GM19035 (cell line): ENCODE data around the gene CSRP1.
"Not testable (repeated sequence)": the region's sequence is repeated elsewhere in the genome, so short reads cannot be mapped to it uniquely, and the experiment has no call there.

Source experiments
- ATAC-seq: cut with Tn5 transposase; IDR thresholded peaks from one replicate; pipeline ENCODE4 v1.9.1; 2021; ENCODE audit not compliant: unreplicated experiment

The CSRP1 gene

DNA sequence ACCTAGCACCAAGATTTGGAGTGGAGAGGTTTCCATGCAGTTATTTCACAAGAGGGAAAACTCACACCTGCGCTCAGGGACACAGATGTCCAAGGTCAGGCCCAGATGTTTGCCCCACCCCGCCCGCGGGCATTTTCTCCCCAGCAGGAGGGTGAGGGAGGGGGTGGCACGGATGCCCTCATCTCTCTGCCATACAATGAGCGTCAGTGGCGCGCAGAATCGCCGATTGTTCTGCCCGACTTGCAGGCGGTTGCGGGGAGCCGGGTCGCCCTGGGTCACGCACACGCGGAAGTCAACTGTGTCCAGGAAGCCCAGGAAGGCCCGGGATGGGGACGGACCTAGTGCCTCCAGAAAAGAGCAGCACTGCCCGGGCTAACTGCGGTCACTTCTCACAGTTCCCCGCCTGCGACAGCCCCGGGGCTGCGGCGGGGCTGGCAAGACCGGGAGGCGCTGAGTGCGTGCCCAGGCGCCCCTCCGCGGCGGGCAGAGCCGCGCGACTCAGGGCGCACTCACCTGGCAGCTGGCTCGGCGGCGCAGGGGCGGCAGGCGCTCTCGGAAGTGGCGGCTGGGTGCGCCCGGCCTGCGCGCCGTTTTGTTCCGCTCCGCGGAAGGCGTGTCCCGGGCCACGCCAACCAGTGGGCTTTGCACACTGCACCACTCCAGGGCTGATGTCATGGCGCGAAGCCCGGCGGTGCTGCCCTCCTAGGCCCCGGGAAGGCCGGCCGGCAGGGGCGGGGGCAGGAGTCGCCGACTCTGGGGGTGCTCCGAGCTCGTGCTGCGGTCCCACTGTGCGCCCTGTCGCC lies at the start of gene CSRP1:
CSRP1 (minus strand) TSS at position 567 of the 803 bp plus-strand sequence. CDS start 10,820 bp downstream, outside the sequence.
- peak; percentile 87 for ATAC-seq

DNA sequence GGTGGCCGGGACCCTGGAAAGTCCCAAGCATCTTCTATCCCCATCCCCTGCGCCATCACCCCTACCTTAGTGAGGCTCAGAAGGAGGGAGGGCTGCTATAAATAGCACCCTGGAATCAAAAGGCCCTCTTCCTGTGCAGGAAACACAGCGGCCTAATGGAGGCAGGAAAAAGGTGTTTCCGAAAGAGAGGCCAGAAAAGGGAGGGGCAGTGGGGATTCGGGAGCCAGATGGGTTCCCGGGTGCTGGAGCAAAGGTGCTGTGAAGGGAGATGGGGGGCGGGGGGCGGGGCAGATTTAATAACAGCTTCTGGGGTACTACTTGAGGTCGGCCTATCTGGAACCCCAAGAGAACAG lies 48.6 kb upstream of the CSRP1 start:
- ATAC-seq, result no peak

GRCh38 chr1:201554789-201555592 lies 48.1 kb upstream of the CSRP1 start:
- ATAC-seq, result no peak

DNA sequence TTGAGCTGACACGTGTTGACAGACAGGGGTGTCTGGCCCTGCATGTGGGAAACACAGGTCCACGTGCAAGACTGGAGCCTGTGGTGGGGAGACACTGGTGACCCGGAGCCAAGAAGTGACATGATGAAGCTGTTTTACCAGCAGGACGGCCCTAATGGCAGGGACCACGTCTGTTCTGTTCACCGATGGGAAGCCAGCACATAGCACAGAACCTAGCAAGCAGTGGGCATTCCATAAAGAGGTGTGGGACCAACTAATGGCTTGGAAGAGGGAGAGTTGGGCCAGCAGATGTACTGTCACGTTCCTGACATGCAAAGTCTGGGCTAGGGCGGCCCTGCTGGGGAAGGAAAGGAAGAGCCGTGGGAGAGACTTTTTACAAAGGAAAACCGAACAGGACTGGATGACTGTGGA lies 47.3 kb upstream of the CSRP1 start:
- ATAC-seq, result no peak

GRCh38 chr1:201553496-201554189 lies 46.7 kb upstream of the CSRP1 start:
- ATAC-seq, result no peak

DNA sequence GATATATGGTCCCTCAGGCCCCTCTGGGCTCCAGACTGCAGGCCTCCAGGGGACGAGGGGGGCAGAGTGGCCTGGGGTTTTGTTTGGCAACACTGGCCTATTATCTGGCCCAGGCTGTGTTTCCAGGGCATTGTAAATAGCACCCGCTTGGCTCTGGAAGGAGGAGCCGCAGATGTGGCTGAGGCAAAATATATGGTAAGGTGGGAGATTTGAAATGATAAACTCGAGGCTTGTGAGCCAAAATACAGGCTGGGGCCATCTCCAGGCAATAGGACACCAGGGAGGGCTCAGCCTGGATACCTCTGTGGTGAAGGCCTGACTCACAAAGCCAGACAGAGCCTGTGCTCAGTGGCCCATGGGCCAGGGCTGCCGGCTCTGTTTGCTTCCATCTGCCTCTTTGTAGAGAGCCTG lies 46.0 kb upstream of the CSRP1 start:
- ATAC-seq, result no peak

GRCh38 chr1:201551877-201552731 lies 45.2 kb upstream of the CSRP1 start:
- no peak for ATAC-seq

DNA sequence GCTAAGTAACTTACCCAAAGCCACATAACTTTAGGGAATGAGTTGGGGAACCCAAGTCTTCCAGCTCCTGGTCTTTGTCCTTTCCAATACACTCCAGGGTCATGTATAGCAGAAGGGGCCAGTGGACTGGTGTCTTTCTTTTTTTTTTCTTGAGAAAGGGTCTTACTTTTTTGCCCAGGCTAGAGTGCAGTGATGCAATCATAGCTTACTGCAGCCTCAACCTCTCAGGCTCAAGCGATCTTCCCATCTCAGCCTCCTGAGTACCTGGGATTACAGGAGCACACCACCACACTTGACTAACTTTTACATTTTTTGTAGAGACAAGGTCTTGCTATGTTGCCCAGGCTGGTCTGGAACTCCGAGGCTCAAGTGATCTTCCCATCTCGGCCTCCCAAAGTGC lies 44.2 kb upstream of the CSRP1 start:
- ATAC-seq, result no peak

- not testable (repeated sequence) for ATAC-seq
Observed at GRCh38 chr1:201549522-201549921, 42.6 kb upstream of the CSRP1 start.

DNA sequence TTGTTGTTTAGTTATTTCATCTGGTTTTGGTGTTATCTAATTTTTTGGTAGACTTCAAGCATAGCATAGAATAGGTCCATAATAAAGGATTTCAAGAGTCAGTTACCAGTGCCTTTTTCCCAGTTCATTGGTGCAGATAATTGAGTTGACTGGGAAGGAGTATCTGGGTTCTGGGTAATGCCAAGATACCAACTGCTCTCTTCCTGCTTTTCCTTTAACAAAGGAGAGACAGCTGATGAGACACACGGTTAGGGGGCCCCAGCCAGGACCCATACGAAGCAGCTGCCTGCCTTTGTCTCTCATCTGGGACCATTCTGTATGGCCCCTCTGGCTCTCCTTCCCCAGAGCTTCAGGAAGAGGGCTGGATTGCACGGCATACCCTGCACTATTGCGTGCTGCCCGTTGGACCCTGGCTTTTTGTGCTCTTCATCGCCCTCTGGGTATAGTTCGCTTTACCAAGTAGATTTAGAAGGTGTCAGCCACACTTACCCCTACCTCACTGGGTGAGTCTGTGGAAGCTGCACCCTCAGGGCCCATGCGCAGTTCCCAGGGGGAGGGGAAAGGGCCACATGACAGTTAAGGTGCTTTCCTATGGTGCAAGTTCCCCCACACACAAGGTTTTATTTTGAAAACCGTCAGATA lies 39.0 kb upstream of the CSRP1 start:
- no peak for ATAC-seq

DNA sequence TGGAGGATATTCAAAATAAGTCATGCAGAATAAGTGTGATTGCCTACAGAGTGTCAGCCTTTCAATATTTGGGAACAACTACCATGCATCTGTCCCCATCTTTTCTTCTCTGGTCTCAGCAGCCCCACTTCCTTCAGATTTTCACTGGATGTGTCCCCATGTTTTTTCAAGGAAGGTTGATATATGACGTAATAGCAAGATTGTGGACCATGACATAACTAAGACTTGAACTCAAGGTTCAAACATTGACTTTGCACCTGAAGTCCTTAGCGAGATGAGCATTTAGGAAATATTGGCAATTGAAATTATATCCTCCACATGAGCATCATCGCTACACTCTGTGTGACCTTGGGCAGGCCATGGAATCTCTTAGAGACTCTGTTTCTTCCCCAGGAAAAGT lies 37.8 kb upstream of the CSRP1 start:
- ATAC-seq, result no peak

DNA sequence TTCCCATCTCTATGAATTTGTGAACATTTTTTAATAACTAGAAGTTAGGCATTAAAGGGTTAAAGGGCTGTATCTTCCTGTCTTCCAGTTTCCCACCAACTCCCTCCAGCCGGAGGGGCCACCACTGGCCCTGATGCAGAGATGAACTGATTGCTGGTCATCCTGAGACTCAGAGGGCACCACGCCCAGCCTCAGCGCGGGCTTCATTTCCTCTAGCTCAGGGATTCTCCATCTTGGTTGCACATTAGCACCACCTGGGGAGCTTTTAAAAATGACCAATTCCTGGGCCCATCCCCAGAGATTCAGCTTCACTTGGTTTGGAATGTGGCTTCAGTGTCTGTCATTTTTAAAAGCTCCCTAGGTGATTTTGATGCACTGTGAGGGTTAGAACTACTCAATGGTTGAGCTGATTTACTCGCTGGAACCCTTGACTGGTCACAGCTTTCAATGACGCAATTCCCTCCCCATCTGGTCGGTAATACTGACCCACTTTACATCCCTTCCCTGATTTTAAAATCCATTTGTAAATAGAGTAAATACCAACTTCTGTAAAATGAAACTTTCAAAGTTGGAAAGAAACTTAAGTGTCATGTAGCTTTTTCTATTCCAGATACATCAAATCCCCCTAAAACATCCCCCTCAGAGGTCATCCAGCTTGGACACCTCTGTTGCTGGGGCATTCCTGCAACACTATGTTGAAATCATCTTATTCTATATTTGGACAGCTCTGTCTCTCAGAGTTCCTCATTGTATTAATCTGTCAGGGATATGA lies 37.1 kb upstream of the CSRP1 start:
- ATAC-seq, result no peak

DNA sequence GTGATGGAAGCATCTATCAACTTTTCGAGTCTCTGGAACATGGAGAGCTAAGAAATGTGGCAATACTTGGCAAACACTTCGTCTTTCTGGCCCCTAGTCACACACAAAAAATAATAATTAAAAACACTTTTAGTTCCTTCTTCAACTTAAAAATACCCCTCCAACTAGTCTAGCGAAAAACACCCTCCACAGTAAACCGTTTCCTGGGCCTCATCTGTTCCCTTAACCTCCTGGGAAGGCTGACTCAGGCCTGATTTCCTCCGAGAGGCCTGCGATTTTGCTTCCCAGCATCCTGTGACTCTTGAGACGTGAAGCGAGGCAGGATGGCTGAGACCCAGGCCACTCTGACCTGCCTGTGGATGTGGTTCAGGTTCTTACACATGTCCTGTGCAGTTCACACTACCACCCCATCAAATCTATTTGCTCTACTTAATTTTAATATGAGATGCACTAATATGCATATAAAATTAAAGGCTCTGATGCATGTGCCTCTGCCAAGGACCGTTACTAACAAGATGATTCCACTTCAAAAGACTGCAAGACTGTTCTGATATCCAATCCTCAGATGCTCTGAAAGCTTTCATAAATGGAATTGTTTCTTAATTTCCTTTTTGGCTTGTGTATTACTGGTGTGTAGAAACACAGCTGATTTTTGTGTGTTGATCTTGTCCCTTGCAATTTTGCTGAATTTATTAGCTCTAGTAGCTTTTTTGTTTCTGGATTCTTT lies 35.5 kb upstream of the CSRP1 start:
- ATAC-seq, result no peak

DNA sequence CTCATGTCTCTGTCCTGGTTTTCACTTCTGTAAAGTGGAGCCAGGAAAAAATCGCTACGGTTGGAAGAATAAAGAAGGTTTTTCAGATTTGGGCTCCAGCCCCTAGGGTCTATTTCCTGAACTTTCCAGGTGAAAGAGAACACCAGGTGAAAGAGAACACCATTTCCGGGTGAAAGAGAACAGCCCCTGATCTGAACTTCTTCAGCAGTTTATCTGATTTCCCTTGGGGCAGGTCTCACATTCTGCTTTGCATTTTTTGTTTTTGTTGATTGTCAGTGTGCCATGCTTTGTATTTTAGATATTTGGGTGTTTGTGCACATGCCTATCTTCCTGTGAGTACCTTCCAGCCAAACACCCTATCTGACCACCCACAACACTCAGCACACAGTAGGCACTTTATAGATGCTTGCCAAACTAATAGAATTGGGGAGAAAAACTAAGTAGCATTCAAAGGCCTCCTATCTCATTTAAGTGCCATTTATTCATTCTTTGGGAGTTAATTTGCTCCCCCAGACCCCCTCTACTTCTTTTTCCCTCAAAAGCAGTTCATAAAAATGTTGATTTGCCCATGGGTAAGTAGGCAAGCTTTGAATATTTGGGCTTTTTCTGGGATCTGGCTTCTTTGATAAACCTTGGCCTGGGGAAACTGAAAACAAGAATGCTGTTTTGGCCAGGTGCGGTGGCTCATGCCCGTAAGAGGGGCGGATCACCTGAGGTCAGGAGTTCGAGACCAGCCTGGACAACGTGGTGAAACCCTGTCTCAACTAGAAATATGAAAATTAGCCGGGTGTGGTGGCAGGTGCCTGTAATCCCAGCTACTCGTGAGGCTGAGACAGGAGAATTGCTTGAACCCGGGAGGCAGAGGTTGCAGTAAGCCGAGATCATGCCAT lies 34.2 kb upstream of the CSRP1 start:
- no peak for ATAC-seq

GRCh38 chr1:201539561-201540431 lies 32.9 kb upstream of the CSRP1 start:
- no peak for ATAC-seq

DNA sequence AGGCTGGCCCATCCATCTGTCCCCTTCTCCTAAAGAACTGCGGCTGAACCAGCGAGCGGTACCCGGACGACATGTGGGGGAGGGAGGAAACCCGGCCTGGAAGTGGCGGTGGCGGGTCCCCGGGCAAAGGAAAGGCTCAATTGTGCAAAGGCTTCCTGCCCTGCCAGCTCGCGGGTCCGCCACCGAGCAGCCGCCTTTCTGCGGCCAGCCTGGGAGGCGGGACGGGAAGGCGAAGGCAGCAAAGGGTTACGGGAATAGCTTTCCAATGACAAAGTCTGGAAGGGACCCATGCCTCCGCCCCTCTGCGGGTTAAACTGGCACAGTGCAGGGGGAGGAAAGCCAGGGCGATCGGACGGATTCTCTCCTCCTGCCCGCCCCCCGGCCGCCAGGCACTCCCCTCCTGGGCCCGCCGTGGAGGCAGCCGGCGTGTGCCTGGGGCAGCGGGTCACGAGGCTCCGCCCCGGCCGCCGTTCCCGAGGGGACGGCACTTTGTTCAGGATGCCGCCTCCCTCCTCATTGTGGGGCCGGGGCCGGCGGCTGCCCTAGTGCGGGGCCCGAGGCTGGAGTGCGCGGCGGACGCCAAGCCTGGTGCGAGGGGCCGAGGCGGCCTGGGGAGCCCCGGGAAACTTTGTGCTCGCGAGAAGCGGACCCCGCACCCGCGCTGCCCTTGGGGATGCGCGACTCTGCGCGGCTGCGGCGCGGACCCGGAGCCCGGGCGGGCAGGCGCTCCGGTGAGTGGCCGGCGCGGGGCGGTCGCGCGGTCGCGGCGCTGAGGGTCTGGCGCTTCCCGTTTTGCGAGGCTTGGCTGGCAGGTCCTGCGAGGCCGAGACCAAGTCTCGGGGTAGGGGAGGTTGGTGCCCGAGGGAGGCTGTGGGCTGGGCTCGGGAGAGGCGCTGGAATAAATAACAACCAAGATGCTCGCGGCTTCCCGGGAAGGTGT lies 32.0 kb upstream of the CSRP1 start, which contains the start of gene NAV1:
NAV1 (plus strand) TSS at position 516 of the 940 bp plus-strand sequence. CDS start 83,758 bp downstream, outside the sequence.
- no peak for ATAC-seq
